T follicular helper cell (primary cell): ENCODE results near the gene EXO1.
"Not testable (repeated sequence)": the region's sequence is repeated elsewhere in the genome, so short reads cannot be mapped to it uniquely, and the experiment has no call there.

Source experiments
- DNase-seq: peaks from one replicate; pipeline ENCODE4 v3.0.0-alpha.2; 2020; ENCODE audit warnings: low read depth
- total RNA-seq, 2 experiments: gene quantifications; one replicate each; lab custom pipeline; 2026; lab: John Stamatoyannopoulos, UW

EXO1 gene
- total RNA-seq = 1.1 to 2.2 reads per million in 2 experiments

- peak; percentile 80 for DNase-seq
Observed at GRCh38 chr1:241847796-241848685, at the start of gene EXO1. EXO1 (plus strand) TSS chr1:241848204; CDS start chr1:241850426, 2,222 bp downstream.

DNA sequence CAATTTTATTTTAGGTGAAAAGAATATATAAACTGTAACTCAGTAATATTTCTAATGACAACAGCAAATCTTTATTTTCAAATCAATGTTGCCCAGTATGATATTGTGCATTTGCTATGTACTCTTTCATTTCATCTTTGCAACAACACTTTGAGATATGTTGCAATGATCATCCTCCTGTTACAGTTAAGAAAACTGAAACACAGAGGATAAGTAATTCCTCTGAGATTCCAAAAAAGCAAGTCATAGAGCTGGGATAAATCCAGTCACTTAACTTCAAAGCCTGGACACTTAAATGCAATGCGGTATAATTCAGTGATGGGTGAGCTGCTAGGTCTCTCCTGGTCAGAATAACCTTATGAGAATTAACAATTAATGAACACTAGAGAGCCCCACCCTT lies 48.6 kb upstream of the EXO1 start:
- no peak for DNase-seq

DNA sequence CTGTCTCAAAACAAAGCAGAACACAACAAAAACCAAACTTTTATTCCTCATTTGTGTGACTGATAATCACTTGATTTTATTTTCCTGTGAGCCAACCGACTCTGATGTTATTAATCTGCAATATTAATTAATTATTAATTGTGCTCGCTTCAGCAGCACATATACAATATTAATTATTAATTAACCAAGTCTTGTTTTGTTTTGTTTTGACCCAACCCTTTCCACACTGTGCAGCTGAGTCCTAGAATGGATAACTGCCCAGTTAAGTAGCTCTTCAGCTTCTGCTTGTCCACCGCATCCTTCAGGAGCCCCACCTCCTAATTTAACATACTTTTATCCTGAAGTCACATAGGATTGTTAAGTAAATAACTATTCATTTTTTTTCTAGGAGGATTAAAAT lies 47.4 kb upstream of the EXO1 start:
- DNase-seq = no peak

GRCh38 chr1:241802863-241803262 lies 45.1 kb upstream of the EXO1 start:
- no peak for DNase-seq

DNA sequence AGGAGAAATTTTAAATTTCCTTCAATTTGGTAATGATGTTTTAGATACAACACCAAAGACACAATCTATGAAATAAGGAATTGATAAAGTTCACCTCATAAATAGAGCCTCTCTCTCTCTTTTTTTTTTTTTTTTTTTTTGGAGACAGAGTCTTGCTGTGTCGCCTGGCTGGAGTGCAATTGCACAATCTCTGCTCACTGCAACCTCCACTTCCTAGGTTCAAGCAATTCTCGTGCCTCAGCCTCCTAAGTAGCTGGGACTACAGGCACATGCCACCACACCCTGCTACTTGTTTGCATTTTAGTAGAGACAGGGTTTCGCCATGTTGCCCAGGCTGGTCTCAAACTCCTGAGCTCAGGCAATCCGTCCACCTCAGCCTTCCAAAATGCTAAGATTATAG lies 43.3 kb upstream of the EXO1 start:
- not testable (repeated sequence) for DNase-seq

GRCh38 chr1:241808265-241808664 lies 39.7 kb upstream of the EXO1 start:
- DNase-seq = no peak

GRCh38 chr1:241810769-241811405 lies 37.1 kb upstream of the EXO1 start:
- DNase-seq = no peak

GRCh38 chr1:241813768-241814320 lies 34.2 kb upstream of the EXO1 start:
- DNase-seq = no peak

- DNase-seq = no peak
Observed at GRCh38 chr1:241816008-241816407, 32.0 kb upstream of the EXO1 start.

- no peak for DNase-seq
Observed at GRCh38 chr1:241817331-241817792, 30.6 kb upstream of the EXO1 start.

GRCh38 chr1:241817956-241818612 lies 29.9 kb upstream of the EXO1 start:
- no peak for DNase-seq

DNA sequence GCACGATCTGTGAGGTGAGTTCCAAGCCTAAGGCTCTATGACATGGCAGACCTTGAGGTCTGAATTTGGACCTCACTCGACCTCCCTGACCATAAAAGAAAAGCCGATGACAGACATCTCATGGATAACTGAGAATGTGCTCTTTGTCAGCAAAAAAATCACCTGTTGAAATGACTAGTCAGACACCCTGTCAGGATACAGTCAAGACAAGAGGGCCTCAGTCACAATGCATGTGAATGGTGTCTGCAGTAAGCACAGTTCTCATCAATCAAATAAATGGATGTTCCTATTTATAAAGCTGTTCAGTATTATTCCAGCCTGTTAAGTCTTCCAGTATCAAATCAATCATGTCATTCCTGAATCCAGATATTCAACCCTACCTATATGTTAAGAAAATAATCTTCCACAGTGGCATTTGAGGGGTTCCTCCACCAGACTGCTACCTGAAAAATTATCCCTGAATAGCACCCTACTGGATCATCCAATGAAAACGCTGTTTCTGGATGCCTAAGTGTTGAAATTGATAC lies 28.6 kb upstream of the EXO1 start:
- no peak for DNase-seq

DNA sequence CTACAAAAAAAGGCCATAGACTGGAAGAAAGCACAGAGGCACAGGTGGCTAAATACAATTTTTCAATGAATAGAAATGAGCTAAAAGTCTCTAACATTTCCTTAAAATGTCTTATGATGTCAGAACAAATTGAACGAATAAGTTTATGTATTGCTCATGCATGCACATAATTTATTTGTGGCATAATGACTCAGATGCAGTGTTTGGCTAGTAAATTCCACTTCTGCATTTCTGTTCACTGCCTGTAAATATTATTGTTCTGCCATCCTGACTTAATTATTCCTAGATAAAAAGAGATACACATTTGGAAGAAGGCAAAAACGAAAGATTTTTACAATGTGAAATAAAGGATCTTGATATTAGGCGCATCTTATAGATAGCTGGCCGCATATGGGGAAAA lies 26.6 kb upstream of the EXO1 start:
- DNase-seq = no peak

- no peak for DNase-seq
Observed at GRCh38 chr1:241822846-241823245, 25.2 kb upstream of the EXO1 start.

DNA sequence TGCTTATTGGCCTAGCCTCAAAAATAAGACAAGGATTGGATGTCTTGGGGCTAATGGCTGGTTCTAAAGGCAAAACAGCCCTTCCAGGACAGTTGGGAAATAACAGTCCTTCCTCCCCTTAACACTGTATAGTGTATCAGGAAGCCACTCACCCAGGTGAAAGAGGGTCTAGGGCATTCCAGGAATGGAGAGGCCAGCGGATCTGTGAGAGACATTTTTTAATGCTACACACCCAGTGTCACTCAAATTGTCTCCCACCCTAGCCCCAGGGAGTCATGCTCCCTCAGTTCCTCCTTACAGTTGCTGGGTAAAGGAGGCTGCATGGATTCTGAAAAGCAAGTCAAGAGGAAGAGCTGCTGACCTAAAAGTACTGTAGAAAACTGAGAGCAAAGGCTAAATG lies 24.1 kb upstream of the EXO1 start:
- DNase-seq = no peak

- no peak for DNase-seq
Observed at GRCh38 chr1:241825581-241825980, 22.4 kb upstream of the EXO1 start.

- not testable (repeated sequence) for DNase-seq
Observed at GRCh38 chr1:241826613-241827012, 21.4 kb upstream of the EXO1 start.

DNA sequence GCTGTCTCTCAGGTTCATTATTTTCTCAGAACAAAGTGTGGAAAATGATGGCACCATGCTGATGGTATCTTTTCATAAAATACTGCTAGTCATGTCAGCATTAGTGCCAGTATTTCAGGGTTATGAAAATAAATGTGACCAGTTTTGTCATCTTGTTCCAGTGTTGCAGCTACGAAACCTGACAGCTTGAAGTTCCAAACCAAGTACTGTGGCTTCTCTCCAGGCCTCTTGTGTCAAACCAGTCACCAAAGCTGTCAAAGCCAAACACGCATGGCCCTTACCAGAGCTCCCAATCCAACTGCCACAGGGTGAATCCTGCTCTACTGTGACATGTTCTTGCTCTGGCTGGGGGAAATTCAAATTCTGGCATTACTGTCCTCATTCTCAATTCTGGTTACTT lies 20.7 kb upstream of the EXO1 start:
- DNase-seq = no peak

DNA sequence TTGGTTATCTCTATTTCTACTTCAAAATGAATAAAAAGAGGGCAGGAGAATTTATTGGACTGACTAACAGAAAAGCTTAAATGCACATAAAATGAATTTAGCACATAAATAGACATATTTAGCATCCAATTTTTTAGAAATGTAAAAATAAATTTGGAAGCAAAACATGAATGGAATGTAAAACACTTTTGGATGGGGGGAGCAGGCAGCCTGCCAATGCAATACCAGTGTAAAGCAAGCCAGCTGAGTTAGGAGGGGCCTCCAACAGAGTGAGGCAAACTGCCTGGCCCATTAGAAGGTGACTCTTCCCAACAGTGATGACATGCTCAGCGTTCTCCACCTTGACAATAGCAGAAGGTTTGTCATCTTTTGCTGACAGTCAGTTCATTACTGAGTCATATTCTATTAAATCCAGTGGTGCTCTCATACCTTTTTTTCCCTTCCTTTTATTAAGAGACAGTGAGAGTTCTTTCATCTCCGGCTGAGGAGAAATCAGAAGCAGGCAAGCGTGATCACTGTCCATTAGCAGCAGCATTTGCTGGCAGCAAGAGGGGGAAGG lies 19.5 kb upstream of the EXO1 start:
- no peak for DNase-seq

- no peak for DNase-seq
Observed at GRCh38 chr1:241829468-241829867, 18.5 kb upstream of the EXO1 start.

DNA sequence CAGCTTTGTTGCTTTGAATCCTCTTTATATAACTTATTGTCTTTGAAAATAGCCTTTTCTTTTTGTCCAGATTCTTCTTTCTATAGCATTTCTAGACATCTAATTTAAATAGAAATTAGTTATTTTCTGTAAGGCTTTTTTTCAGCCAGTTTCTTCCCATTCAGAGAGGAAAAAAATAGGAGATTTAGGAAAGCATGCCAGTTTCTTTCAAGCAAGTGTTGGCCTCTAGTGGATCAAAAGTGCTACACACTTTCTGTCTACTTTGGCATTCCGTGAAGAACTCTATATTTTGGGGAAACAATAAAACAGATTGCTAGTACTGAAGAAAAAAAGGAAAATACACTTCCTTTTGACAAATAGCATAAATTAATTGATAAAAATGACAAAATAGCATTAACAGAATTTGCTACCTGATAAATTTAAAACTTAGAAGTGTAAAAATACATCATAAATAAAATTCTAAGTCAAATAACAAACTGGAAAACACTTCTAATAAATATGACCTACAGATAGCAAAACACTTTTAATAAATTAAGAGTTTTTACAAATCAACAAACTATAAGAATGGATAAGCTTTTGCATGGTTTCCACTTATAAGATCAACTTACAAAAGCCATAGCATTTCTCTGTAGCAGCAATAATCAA lies 13.1 kb upstream of the EXO1 start:
- no peak for DNase-seq
